ENCODE results near the gene ZNF595.
"Not testable (repeated sequence)": the region's sequence is repeated elsewhere in the genome, so short reads cannot be mapped to it uniquely, and the experiment has no call there.

The ZNF595 gene

GRCh38 chr4:85951-86350 lies 32.8 kb downstream of the ZNF595 start:
- no peak for DNase-seq (ENCODE audit: low read depth, low spot score)

- DNase-seq (ENCODE audit: low read depth, low spot score), result not testable (repeated sequence)
Observed at GRCh38 chr4:86559-87324, 33.6 kb downstream of the ZNF595 start.

GRCh38 chr4:98386-98785 lies 45.3 kb downstream of the ZNF595 start:
- no peak for DNase-seq (ENCODE audit: low read depth, low spot score)

GRCh38 chr4:99863-100262 lies 46.7 kb downstream of the ZNF595 start:
- DNase-seq (ENCODE audit: low read depth, low spot score), result no peak

- DNase-seq (ENCODE audit: low read depth, low spot score), result no peak
Observed at GRCh38 chr4:107083-107443, 53.9 kb downstream of the ZNF595 start.

- DNase-seq (ENCODE audit: low read depth, low spot score), result peak; percentile 10
Observed at GRCh38 chr4:107444-108429, 54.6 kb downstream of the ZNF595 start.

- DNase-seq (ENCODE audit: low read depth, low spot score), result no peak
Observed at GRCh38 chr4:112771-113170, 59.6 kb downstream of the ZNF595 start.

GRCh38 chr4:113732-114131 lies 60.6 kb downstream of the ZNF595 start:
- no peak for DNase-seq (ENCODE audit: low read depth, low spot score)

GRCh38 chr4:114149-114548 lies 61.0 kb downstream of the ZNF595 start:
- DNase-seq (ENCODE audit: low read depth, low spot score), result no peak

GRCh38 chr4:116499-116898 lies 63.4 kb downstream of the ZNF595 start:
- no peak for DNase-seq (ENCODE audit: low read depth, low spot score)

GRCh38 chr4:120616-121015 lies 67.5 kb downstream of the ZNF595 start:
- DNase-seq (ENCODE audit: low read depth, low spot score), result no peak

- DNase-seq (ENCODE audit: low read depth, low spot score), result no peak
Observed at GRCh38 chr4:121408-122084, 68.4 kb downstream of the ZNF595 start.

GRCh38 chr4:123922-124274 lies 70.8 kb downstream of the ZNF595 start:
- DNase-seq (ENCODE audit: low read depth, low spot score), result not testable (repeated sequence)

- DNase-seq (ENCODE audit: low read depth, low spot score), result peak; percentile 99
Observed at GRCh38 chr4:124275-125081, 71.4 kb downstream of the ZNF595 start, which contains the start of gene ZNF718. ZNF718 (plus strand) TSS chr4:124501; CDS start chr4:124671, 170 bp downstream.

GRCh38 chr4:125091-125771 lies 72.1 kb downstream of the ZNF595 start:
- DNase-seq (ENCODE audit: low read depth, low spot score), result peak; percentile 69

GRCh38 chr4:125833-126232 lies 72.7 kb downstream of the ZNF595 start:
- DNase-seq (ENCODE audit: low read depth, low spot score), result no peak

GRCh38 chr4:132483-132882 lies 79.4 kb downstream of the ZNF595 start:
- DNase-seq (ENCODE audit: low read depth, low spot score), result no peak
